ENCODE measurements around the gene SIN3B. TPM values are rescaled to one million over a fixed set of nuclear protein-coding genes. Genes with fewer than 3 reads are reported as not detected.

SIN3B gene, protein sequence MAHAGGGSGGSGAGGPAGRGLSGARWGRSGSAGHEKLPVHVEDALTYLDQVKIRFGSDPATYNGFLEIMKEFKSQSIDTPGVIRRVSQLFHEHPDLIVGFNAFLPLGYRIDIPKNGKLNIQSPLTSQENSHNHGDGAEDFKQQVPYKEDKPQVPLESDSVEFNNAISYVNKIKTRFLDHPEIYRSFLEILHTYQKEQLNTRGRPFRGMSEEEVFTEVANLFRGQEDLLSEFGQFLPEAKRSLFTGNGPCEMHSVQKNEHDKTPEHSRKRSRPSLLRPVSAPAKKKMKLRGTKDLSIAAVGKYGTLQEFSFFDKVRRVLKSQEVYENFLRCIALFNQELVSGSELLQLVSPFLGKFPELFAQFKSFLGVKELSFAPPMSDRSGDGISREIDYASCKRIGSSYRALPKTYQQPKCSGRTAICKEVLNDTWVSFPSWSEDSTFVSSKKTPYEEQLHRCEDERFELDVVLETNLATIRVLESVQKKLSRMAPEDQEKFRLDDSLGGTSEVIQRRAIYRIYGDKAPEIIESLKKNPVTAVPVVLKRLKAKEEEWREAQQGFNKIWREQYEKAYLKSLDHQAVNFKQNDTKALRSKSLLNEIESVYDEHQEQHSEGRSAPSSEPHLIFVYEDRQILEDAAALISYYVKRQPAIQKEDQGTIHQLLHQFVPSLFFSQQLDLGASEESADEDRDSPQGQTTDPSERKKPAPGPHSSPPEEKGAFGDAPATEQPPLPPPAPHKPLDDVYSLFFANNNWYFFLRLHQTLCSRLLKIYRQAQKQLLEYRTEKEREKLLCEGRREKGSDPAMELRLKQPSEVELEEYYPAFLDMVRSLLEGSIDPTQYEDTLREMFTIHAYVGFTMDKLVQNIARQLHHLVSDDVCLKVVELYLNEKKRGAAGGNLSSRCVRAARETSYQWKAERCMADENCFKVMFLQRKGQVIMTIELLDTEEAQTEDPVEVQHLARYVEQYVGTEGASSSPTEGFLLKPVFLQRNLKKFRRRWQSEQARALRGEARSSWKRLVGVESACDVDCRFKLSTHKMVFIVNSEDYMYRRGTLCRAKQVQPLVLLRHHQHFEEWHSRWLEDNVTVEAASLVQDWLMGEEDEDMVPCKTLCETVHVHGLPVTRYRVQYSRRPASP
- total RNA-seq (2011; cell fraction: chromatin; rRNA removed; ENCODE audit: low replicate concordance): 134 and 224 TPM in 2 replicates
- 88.7 and 97.6 TPM in 2 replicates for total RNA-seq (2011; cell fraction: nucleolus; rRNA removed)
- total RNA-seq (2011; cell fraction: nucleoplasm; rRNA removed): 90.3 and 105 TPM in 2 replicates
- total RNA-seq (2014; rRNA removed): 12.0 and 13.6 TPM in 2 replicates
- total RNA-seq (2014; rRNA removed; fragmentation: Illumina TruSeq; extraction: Trizol): 8.2 and 9.9 TPM in 2 replicates
- 14.2 and 14.3 TPM in 2 replicates for total RNA-seq (2015; rRNA removed; fragmentation: Illumina TruSeq; extraction: Trizol)
- 34.2 and 34.6 TPM in 2 replicates for total RNA-seq (2021)
- 19.3 and 21.6 TPM in 2 replicates for polyA plus RNA-seq (2011; rRNA removed)
- 12.3 and 15.1 TPM in 2 replicates for polyA plus RNA-seq (2011; cell fraction: cytosol; rRNA removed)
- 88.5 and 135 TPM in 2 replicates for polyA plus RNA-seq (2011; cell fraction: nucleus; rRNA removed)
- 22.5 and 27.9 TPM in 2 replicates for polyA plus RNA-seq (2012)
- 18.9 and 20.7 TPM in 2 replicates for polyA plus RNA-seq (2014; fragmentation: Illumina TruSeq; extraction: Trizol)
- under 1 TPM; 0.51 to 0.66 TPM for polyA plus RNA-seq (2014; fragmentation: Nextera tagmentation; extraction: Ambion mirVana)
- polyA plus RNA-seq (2014; rRNA removed): 29.5 and 30.6 TPM in 2 replicates
- 16.0 and 16.9 TPM in 2 replicates for polyA minus RNA-seq (2011; rRNA and poly(A)+ RNA removed)
- polyA minus RNA-seq (2011; cell fraction: cytosol; rRNA and poly(A)+ RNA removed): 10.8 and 18.7 TPM in 2 replicates
- polyA minus RNA-seq (2011; cell fraction: nucleus; rRNA and poly(A)+ RNA removed): 37.4 and 46.9 TPM in 2 replicates
- percentile 64 among the genes with signal in this experiment for Bru-seq, nascent RNA
- BruChase-seq, experiment 1, labeled RNA remaining after a 2-hour chase: percentile 64 among the genes with signal in this experiment
- percentile 69 among the genes with signal in this experiment for BruChase-seq, experiment 2, labeled RNA remaining after a 6-hour chase
- long read RNA-seq, experiment 1, transcript SIN3B-209 (8 exons, 2,556 nt): major isoform, 15 of 38 reads
- long read RNA-seq, experiment 1, partial matches to known transcripts: 12 of 38 reads
- long read RNA-seq, experiment 1, other reads (novel, unspliced or antisense): 10 of 38 reads
- long read RNA-seq, experiment 2, full-length matches to known transcripts: 10 of 34 reads
- long read RNA-seq, experiment 2, partial matches to known transcripts: 11 of 34 reads
- long read RNA-seq, experiment 2, other reads (novel, unspliced or antisense): 13 of 34 reads
- long read RNA-seq, experiment 3, transcript SIN3B-209 (8 exons, 2,556 nt): major isoform, 9 of 14 reads
- long read RNA-seq, experiment 3, partial matches to known transcripts: 3 of 14 reads
- long read RNA-seq, experiment 3, other reads (novel, unspliced or antisense): 2 of 14 reads

DNA sequence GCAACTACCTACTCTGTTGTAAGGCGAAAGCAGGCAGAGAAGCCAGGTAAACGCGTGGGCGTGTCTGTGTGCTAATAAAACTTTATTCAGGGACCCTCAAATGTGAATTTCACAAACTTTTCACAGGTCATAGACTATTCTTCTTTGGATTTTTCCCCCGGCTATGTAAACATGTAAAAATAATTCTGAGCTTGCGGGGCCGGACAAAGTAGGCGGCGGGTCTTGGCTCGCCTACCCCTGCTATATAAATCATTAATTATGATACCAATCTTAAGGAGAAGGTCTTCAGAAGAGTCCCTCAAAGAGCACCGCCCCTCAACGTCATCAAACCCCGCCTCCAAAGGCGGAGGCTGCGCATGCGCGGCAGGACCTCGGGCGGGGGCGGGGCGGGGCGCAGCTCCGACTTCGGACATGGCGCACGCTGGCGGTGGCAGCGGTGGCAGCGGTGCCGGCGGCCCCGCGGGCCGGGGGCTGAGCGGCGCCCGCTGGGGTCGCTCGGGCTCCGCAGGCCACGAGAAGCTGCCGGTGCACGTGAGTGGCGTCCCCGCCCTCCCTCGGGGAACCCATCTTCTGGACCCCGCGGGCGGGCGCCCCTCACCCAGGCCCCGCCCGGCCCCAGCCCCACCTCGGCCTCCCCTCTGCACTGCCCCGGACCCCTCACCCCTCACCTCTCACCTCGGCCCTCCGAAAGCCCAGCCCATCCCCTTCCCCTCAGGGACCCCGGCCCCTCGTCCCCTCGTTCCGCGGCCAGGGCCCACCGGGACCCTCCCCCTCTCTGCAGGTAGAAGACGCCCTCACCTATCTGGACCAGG, at the start of gene SIN3B:
Gene SIN3B (plus strand): TSS at position 389 of the 812 bp plus-strand sequence. CDS start 23 bp downstream, at position 412.
- under 1% methylated on average over 23 of the region's 63 CpGs for WGBS (ENCODE audit: insufficient coverage, low coverage, missing lambda C conversion rate)
- DNase-seq (ENCODE audit: extremely low read depth in 1 of 4, low spot score in 3 of 4): peak; percentile 95 to 97 (median 96)
- Histone ChIP-seq H3K9me3 (replicated peaks; ENCODE audit: control insufficient read depth, insufficient read depth, low read depth, low read length) (no peaks in the 10 kb centered on the region), H4K20me1 (replicated peaks; ENCODE audit: control insufficient read depth, insufficient read depth, low read length) (no peaks in the 10 kb centered on the region), H3K9ac (ENCODE audit: insufficient read depth in 1 of 2, low read depth in 2 of 2, low read length in 2 of 2) (peak within 1 kb of the TSS; percentile 58 to 91), H3K27me3 (ENCODE audit: control insufficient read depth in 2 of 2, insufficient read depth in 2 of 2, low read length in 2 of 2) (no peaks in the 10 kb centered on the region; a peak in 1 of 5 replicates), H3K79me2 (ENCODE audit: control insufficient read depth, insufficient read depth, low read length) (peaks cover 17% of the 10 kb centered on the region), H3K4me2 (ENCODE audit: insufficient read depth, low read length) (peak within 1 kb of the TSS; percentile 82), H3K4me1 (replicated peaks in 1 of 2; ENCODE audit: control insufficient read depth in 2 of 2, insufficient read depth in 2 of 2, low read length in 2 of 2) (peaks cover 18 to 24% of the 10 kb centered on the region in 2 experiments), H3K4me3 (peak within 1 kb of the TSS; percentile 83), H3K9me1 (ENCODE audit: control insufficient read depth, insufficient read depth, low read length) (no peaks in the 10 kb centered on the region), H3K36me3 (ENCODE audit: control insufficient read depth, insufficient read depth, low read length) (peaks cover 27% of the 10 kb centered on the region; the same call in 2 of the 3 replicates), H2AFZ (ENCODE audit: low read depth, low read length) (peak within 1 kb of the TSS; percentile 91), H3K27ac (ENCODE audit: extremely low read depth, low read depth, low read length) (peak within 1 kb of the TSS; percentile 57)
- peak; percentile 86 for ATAC-seq
- in situ Hi-C loops (cut with MboI): no loop called here
- POLR2A ChIA-PET: interaction anchor here (0.6 to 1.7 kb wide), 2 partner anchors 12 to 18 kb away, joined by 3 to 8 read pairs; no protein-coding TSS in a partner anchor
- no TSS peak for BruUV-seq (replicated peaks)
- intact Hi-C loops (cut with micrococcal nuclease): no loop called here
- CTCF ChIA-PET (ENCODE audit: low intra/inter-chr PET ratio): no interaction called here
- peak; percentile 23 for FAIRE-seq
- peak; percentile 90 for TF ChIP-seq MEIS2 (IDR thresholded peaks at IDR 0.05; ENCODE audit: partially characterized antibody)
- TF ChIP-seq ZNF263 (CRISPR knock-in tag; IDR thresholded peaks at IDR 0.05; ENCODE audit: borderline replicate concordance): no peak
- TF ChIP-seq SRSF1 (IDR thresholded peaks at IDR 0.05; ENCODE audit: low read depth, low read length): no peak
- TF ChIP-seq SMARCA4 (IDR thresholded peaks at IDR 0.05): peak; percentile 44; the same call in 1 of the 2 replicates
- TF ChIP-seq, protein P1, sequence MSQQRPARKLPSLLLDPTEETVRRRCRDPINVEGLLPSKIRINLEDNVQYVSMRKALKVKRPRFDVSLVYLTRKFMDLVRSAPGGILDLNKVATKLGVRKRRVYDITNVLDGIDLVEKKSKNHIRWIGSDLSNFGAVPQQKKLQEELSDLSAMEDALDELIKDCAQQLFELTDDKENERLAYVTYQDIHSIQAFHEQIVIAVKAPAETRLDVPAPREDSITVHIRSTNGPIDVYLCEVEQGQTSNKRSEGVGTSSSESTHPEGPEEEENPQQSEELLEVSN (IDR thresholded peaks at IDR 0.05; ENCODE audit: borderline replicate concordance in 1 of 2, extremely low read depth in 1 of 2, insufficient read depth in 1 of 2, insufficient read length in 1 of 2, low read depth in 1 of 2, low read length in 1 of 2, poor library complexity in 1 of 2, severe bottlenecking in 1 of 2): peak in 1 of 2 experiments; percentile 70
- TF ChIP-seq U2AF1 (optimal IDR thresholded peaks at IDR 0.05; ENCODE audit: low read depth, low read length): no peak
- 0 out of 2 replicates have a peak, but pooled peaks have one; percentile 54 for TF ChIP-seq SMARCC2 (IDR thresholded peaks at IDR 0.05; ENCODE audit: low read depth)
- peak; percentile 82; the same call in 1 of the 2 replicates for TF ChIP-seq PHF8 (IDR thresholded peaks at IDR 0.05; ENCODE audit: borderline replicate concordance, low read length)
- no peak for TF ChIP-seq E2F3 (CRISPR knock-in tag; IDR thresholded peaks at IDR 0.05)
- TF ChIP-seq ZNF311 (CRISPR knock-in tag; IDR thresholded peaks at IDR 0.05): no peak
